Activated CD8-positive, alpha-beta T cell treated with anti-CD3 and anti-CD28 coated beads, Interleukin-2, amount 10 ng/mL, durations not matched to agents 7 days and 5 days (primary cell): ENCODE measurements around the gene TRAF2. TPM values are rescaled to one million over a fixed set of nuclear protein-coding genes. Genes with fewer than 3 reads are reported as not detected.
"Not testable (repeated sequence)": the region's sequence is repeated elsewhere in the genome, so short reads cannot be mapped to it uniquely, and the experiment has no call there.

Experiments used
- ATAC-seq: fragments of 150-1000 bp; cut with Tn5 transposase; one replicate; pipeline ENCODE4 v1.10.0; 2021; ENCODE audit warnings: moderate library complexity
- CTCF ChIA-PET: fragments of 350-600 bp; sonication (Branson Sonifier 250); formaldehyde crosslinking; loops from one replicate; lab custom pipeline; 2021; ENCODE audit warnings: antibody characterized with exemption; lab: Charles Lee
- POLR2A ChIA-PET: fragments of 350-600 bp; sonication (Branson Sonifier 250); formaldehyde crosslinking; loops from one replicate; lab custom pipeline; 2021; ENCODE audit warnings: antibody characterized with exemption; lab: Charles Lee
- DNase-seq: peaks from one replicate; pipeline ENCODE4 v3.0.0-alpha.2; 2020
- H3K27ac Mint-ChIP-seq: one replicate; pipeline ENCODE4 v1.8.0; 2021; ENCODE audit warnings: mild to moderate bottlenecking, mixed read lengths
- H3K27me3 Mint-ChIP-seq: one replicate; pipeline ENCODE4 v1.8.0; 2021; ENCODE audit warnings: low read depth, mixed read lengths
- H3K36me3 Mint-ChIP-seq: one replicate; pipeline ENCODE4 v1.8.0; 2021; ENCODE audit warnings: low read depth, mixed read lengths
- H3K4me1 Mint-ChIP-seq: one replicate; pipeline ENCODE4 v1.8.0; 2021; ENCODE audit warnings: low read depth, mixed read lengths
- H3K4me3 Mint-ChIP-seq: one replicate; pipeline ENCODE4 v1.8.0; 2021; ENCODE audit warnings: mild to moderate bottlenecking, mixed read lengths
- H3K9me3 Mint-ChIP-seq: one replicate; pipeline ENCODE4 v1.8.0; 2022; ENCODE audit warnings: mixed read lengths; ENCODE audit not compliant: insufficient read depth
- total RNA-seq, 2 experiments: library from RNA; stranded (reverse); gene quantifications; one replicate each; pipeline ENCODE4 v1.2.3, GENCODE V29; 2021

TRAF2 gene
- total RNA-seq, 2 experiments from 2014 or later: 48.5 to 57.2 TPM

DNA sequence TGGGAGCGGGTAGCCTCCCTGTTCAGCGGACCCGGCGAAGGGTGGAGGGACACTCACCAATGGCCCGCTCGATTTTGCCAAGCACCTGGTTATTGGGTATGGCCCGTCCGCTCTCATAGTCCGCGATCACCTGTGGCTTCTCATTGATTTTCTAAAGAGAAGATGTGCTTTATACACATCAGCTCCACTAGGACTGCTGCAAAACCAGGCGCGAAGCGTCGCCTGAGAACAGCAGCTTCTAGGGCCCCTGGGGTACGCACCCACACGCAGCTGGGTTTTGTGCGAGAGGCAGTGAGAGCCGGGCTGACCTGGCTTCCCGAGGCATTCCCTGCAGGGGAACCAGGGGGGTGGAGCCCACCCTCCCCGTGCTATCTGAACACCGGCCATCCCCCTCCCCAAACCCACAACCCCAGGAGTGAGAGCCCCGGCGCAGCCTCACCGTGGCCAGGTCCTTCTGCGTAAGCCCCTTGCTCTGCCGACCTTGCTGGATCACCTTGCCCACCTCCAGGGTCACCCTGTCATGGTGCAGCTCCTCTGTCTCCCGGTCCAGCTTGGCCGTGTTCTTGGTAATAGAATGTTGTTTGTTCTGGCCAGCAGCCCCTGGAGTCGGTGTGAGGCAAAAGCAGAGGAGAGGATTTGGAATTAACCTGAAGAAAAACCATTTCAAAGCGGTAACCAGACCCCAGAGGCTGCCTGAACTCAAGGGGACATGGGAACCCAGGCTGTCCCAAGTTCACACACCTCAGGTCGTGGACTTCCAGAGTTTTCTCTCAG is 23.3 kb upstream of the TRAF2 start:
- Mint-ChIP-seq H3K36me3 (peaks cover 19% of the 10 kb centered on the region), H3K27ac (no peak overlapping the region), H3K4me1 (peaks cover 19% of the 10 kb centered on the region), H3K27me3 (no peaks in the 10 kb centered on the region), H3K9me3 (no peaks in the 10 kb centered on the region), H3K4me3 (no peak overlapping the region)
- DNase-seq: no peak
- ChIA-PET CTCF (interaction anchor here (0.8 to 1.3 kb wide), 2 partner anchors 19 to 166 kb away, joined by 3 read pairs; no protein-coding TSS in a partner anchor), POLR2A (interaction anchor here (1.1 kb wide), 1 partner anchor 20 kb away, joined by 3 read pairs; no protein-coding TSS in a partner anchor)
- ATAC-seq: no peak

DNA sequence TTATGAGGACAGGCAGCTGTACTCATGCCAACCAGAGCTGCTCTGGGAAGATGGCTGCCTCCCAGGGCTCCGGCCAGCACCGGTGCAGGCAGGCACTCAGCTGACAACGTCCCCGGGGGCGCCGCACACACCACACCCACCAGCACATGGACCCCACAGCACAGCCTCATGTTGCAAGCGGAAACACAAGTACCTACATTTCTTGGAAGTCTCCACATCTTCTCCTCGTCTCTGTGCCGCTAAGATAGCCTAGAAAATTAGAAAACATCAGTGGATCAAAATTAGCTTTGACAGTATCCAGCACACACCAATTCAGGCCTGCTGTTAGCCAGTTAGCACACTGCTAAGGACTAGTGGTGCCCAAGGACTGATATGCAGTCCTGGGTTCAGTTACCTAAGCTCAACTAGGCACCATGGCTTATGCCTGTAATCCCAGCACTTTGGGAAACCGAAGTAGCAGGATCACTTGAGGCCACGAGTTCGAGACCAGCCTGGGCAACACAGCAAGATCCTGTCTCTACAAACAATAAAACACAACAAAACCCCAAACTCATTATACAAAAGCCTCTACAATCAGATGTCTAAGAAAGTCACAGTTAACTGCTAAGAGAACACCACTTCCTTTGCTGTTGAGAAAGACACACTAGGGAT is 22.6 kb upstream of the TRAF2 start:
- DNase-seq: no peak
- Mint-ChIP-seq H3K36me3 (peaks cover 19% of the 10 kb centered on the region), H3K27me3 (no peaks in the 10 kb centered on the region), H3K27ac (peak overlapping the region; percentile 49), H3K4me1 (peaks cover 19% of the 10 kb centered on the region), H3K9me3 (no peaks in the 10 kb centered on the region), H3K4me3 (no peak overlapping the region)
- CTCF ChIA-PET: interaction anchor here (0.8 to 1.3 kb wide), 2 partner anchors 20 to 166 kb away, joined by 3 read pairs; no protein-coding TSS in a partner anchor
- POLR2A ChIA-PET: interaction anchor here (0.6 kb wide), 1 partner anchor 198 kb away, joined by 3 read pairs; no protein-coding TSS in a partner anchor
- no peak for ATAC-seq

DNA sequence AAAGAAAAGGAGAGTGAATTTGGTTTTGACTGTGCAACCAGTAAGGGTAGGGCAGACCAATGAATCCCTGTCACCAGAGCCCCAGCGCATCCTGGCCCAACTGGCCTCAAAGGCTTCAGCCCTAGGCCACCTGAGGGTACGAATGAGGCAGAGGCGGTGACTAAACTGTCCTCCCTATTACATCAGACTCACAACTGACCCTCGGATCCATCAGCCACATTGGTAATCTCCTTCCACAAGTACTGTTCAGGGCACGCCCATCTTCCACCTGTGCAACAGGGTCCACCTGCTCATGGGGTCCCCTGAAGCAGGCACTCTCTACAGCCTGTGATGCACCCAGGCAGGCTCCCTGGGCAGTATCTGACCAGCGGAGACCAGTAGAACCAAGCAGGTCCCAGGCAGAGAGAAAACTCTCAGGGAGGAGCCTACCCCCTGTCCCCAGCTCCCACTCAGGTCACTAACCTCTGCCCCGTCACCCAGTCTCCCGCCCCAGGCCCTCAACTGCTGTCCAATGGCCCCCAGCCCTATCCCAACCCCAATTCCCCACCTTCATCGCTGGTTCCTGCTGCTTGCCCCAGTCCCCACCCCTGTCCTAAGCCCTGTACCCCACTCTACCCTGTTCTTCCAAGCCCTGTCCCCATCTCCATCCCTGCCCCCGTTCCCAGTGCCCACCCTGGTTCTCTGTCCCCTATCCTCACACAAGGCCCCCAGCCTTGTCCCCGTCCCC is 21.1 kb upstream of the TRAF2 start:
- ChIA-PET POLR2A (no interaction called here), CTCF (no interaction called here)
- H3K36me3 Mint-ChIP-seq: peaks cover 19% of the 10 kb centered on the region
- no peaks in the 10 kb centered on the region for H3K9me3 Mint-ChIP-seq
- no peaks in the 10 kb centered on the region for H3K27me3 Mint-ChIP-seq
- DNase-seq (no peak), ATAC-seq (no peak)
- peak overlapping the region; percentile 90 for H3K27ac Mint-ChIP-seq
- peaks cover 19% of the 10 kb centered on the region for H3K4me1 Mint-ChIP-seq
- H3K4me3 Mint-ChIP-seq: peak overlapping the region; percentile 87

DNA sequence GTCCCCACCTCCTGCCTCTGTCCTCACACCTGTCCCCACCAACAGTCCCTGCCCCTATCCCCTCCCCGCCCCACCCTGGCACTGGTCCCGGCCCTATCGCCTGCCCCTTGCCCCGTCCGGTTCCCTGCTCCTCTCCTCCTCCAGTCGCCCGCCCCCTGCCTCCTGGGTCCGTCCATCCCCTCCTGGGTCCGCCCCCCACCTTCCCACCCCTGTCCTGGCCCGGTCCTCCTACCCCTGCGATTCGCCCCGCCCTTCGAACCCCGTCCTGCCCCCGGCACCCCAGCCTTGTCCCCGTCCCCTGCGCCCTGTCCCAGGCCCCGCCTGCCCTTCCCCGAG is 20.6 kb upstream of the TRAF2 start:
- H3K9me3 Mint-ChIP-seq: no peaks in the 10 kb centered on the region
- no peaks in the 10 kb centered on the region for H3K27me3 Mint-ChIP-seq
- ATAC-seq (peak; percentile 24), DNase-seq (no peak)
- POLR2A ChIA-PET: interaction anchor here (1.0 kb wide), 1 partner anchor 9 kb away, joined by 4 read pairs; no protein-coding TSS in a partner anchor
- H3K36me3 Mint-ChIP-seq: peaks cover 19% of the 10 kb centered on the region
- H3K27ac Mint-ChIP-seq: peak overlapping the region; percentile 90
- peak overlapping the region; percentile 87 for H3K4me3 Mint-ChIP-seq
- H3K4me1 Mint-ChIP-seq: peaks cover 19% of the 10 kb centered on the region
- CTCF ChIA-PET: no interaction called here

DNA sequence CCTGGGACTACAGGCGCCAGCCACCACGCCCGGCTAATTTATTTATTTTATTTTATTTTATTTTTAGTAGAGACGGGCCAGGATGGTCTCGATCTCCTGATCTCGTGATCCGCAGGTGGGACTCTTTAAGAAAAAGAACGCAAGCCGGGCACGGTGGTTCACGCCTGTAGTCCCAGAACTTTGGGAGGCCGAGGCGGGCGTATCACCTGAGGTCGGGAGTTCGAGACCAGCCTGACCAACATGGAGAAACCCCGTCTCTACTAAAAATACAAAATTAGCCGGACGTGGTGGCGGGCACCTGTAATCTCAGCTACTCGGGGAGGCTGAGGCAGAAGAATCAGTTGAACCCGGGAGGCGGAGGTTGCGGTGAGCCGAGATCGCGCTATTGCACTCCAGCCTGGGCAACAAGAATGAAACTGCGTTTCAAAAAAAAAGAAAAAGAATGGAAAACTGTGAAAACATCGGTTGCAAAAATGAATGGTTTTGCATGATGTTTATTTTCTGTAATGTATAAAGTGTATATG is 19.4 kb upstream of the TRAF2 start:
- DNase-seq, POLR2A ChIA-PET, H3K27ac Mint-ChIP-seq, ATAC-seq, H3K27me3 Mint-ChIP-seq, H3K9me3 Mint-ChIP-seq: not testable (repeated sequence)
- CTCF ChIA-PET: interaction anchor here (1.1 kb wide), 1 partner anchor 15 kb away, joined by 3 read pairs; no protein-coding TSS in a partner anchor
- H3K4me1 Mint-ChIP-seq: peaks cover 19% of the 10 kb centered on the region
- H3K4me3 Mint-ChIP-seq: peak overlapping the region; percentile 73
- H3K36me3 Mint-ChIP-seq: peaks cover 19% of the 10 kb centered on the region

DNA sequence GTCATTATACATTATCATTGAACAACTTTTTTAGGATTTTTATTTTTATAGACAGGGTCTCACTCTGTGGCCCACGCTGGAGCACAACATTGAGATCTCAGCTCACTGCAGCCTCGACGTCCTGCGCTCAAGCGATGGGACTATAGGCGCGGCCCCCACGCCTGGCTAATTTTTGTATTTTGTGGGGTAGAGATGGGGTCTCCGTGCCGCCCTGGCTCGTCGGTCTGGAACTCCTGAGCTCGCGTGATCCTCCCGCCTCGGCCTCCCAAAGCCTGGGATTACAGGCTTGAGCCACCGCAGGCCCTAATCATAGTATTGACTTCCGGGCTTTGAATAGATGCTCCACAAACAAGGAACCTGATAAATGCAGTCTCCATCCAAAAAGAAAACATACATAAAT is 18.8 kb upstream of the TRAF2 start:
- DNase-seq (no peak), ATAC-seq (no peak)
- Mint-ChIP-seq H3K4me3 (peak overlapping the region; percentile 73), H3K4me1 (peaks cover 19% of the 10 kb centered on the region), H3K9me3 (peaks cover 4% of the 10 kb centered on the region), H3K27me3 (no peaks in the 10 kb centered on the region), H3K36me3 (peaks cover 16% of the 10 kb centered on the region), H3K27ac (peak overlapping the region; percentile 5)
- ChIA-PET POLR2A (no interaction called here), CTCF (no interaction called here)

DNA sequence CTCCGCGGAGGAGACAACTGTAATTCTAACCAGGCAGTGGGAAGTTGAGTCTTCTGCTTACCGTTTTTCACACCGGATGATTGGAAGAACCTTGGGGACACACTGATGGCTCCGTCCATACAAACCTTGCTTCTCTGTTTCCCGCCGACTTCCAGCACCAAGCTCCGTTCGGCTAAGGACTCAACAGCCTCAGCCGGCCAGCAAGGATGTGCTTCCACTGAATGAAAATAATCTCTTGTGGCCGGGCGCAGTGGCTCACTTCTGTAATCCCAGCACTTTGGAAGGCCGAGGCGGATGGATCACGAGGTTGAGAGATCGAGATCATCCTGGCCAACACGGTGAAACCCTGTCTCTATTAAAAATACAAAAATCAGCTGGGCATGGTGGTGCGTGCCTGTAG is 18.4 kb upstream of the TRAF2 start:
- no peak for ATAC-seq
- Mint-ChIP-seq H3K27ac (peak overlapping the region; percentile 5), H3K27me3 (no peaks in the 10 kb centered on the region), H3K36me3 (peaks cover 14% of the 10 kb centered on the region), H3K4me1 (peaks cover 19% of the 10 kb centered on the region), H3K9me3 (peaks cover 7% of the 10 kb centered on the region), H3K4me3 (peak overlapping the region; percentile 73)
- ChIA-PET POLR2A (no interaction called here), CTCF (no interaction called here)
- DNase-seq: no peak

DNA sequence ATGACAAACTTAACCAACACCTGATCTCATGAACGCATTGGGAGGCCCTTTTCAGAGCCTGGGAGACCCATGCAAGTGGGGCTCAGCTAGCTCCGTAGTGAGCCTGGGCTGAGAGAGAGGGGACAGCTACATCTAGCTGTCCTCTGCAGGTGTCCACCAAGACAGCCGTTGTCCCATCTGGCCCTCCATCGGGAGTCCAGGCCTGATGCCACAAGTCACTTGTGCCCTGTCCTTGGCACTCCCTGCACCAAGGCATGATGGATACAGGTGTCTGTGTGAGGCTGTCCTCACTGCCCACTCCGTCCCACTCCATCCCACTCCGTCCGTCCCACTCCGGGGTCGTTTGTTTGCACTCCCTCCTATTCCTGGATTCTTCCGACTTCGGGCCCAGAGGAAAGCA is 17.7 kb upstream of the TRAF2 start:
- no peak for ATAC-seq
- Mint-ChIP-seq H3K4me3 (no peak overlapping the region), H3K4me1 (peaks cover 19% of the 10 kb centered on the region), H3K36me3 (peaks cover 7% of the 10 kb centered on the region), H3K9me3 (peaks cover 11% of the 10 kb centered on the region), H3K27ac (no peak overlapping the region), H3K27me3 (no peaks in the 10 kb centered on the region)
- CTCF ChIA-PET: interaction anchor here (1.0 kb wide), 1 partner anchor 16 kb away, joined by 3 read pairs; no protein-coding TSS in a partner anchor
- no peak for DNase-seq
- POLR2A ChIA-PET: no interaction called here

DNA sequence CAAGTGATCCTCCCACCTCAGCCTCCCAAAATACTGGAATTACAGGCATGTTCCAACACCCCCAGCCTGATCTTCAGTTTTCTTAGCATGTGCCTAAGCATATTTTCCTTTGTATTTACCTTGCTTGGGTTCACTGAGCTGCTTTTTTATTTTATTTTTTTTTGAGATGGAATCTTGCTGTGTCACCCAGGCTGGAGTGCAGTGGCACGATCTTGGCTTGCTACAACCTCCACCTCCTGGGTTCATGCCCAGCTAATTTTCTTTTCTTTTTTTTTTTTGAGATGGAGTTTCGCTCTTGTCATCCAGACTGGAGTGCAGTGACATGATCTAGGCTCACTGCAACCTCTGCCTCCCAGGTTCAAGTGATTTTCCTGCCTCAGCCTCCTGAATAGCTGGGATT is 16.7 kb upstream of the TRAF2 start:
- not testable (repeated sequence) for ATAC-seq, DNase-seq, H3K27ac Mint-ChIP-seq, H3K36me3 Mint-ChIP-seq, H3K4me3 Mint-ChIP-seq, H3K27me3 Mint-ChIP-seq
- Mint-ChIP-seq H3K9me3 (peaks cover 11% of the 10 kb centered on the region), H3K4me1 (peaks cover 11% of the 10 kb centered on the region)
- POLR2A ChIA-PET: interaction anchor here (1.8 kb wide), 1 partner anchor 12 kb away, joined by 6 read pairs; no protein-coding TSS in a partner anchor
- CTCF ChIA-PET: interaction anchor here (1.0 to 1.9 kb wide), 2 partner anchors 12 to 159 kb away, joined by 3 to 6 read pairs; partner anchors contain the start of gene ABCA2

DNA sequence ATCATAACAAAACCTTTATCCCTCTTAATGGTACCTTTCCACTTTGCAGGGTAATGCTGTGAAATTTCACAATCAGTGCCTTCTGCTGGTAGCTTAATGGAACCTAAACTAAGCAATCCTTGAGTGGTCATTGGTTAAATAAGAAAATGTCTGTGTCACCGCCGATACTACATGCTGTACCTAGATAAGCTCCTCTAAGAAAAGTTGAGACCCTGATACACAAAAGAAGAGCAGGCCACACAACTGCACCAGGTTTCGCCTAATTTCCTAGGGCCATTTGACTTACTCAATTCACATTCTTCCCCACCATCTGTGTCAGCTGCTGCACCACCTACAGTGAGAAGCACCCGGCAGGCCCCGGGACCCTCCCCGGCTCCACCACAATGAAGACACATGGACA is 11.2 kb upstream of the TRAF2 start:
- CTCF ChIA-PET: interaction anchor here (0.8 to 1.0 kb wide), 2 partner anchors 13 to 33 kb away, joined by 4 read pairs; partner anchors contain the start of gene AJM1
- Mint-ChIP-seq H3K36me3 (no peaks in the 10 kb centered on the region), H3K4me1 (peaks cover 6% of the 10 kb centered on the region), H3K27me3 (no peaks in the 10 kb centered on the region), H3K9me3 (peaks cover 11% of the 10 kb centered on the region), H3K27ac (no peak overlapping the region), H3K4me3 (no peak overlapping the region)
- POLR2A ChIA-PET: interaction anchor here (0.6 to 0.9 kb wide), 2 partner anchors 27 to 55 kb away, joined by 3 to 4 read pairs; no protein-coding TSS in a partner anchor
- ATAC-seq: no peak
- DNase-seq: no peak

DNA sequence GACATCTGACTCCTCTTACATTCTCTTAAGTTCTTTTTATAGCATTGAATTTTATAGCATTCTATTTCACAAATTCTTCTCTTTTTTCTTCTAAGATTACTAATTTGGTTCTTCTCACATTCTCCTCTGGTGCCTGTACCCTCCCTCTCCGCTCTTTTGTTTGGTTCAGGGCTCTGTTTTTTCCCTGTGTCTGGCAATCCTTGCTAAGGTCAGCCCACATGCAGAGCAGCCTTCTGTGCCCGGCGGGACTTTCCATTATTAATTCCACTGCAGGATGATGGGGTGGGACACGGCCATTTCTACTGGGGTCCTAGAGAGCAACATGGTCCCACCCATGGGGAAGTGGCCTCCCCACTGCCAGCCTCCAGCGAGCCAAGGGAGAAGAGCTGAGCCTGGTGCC is 9.8 kb upstream of the TRAF2 start:
- Mint-ChIP-seq H3K27ac (no peak overlapping the region), H3K36me3 (no peaks in the 10 kb centered on the region), H3K27me3 (no peaks in the 10 kb centered on the region), H3K4me1 (peaks cover 16% of the 10 kb centered on the region), H3K4me3 (no peak overlapping the region), H3K9me3 (peaks cover 9% of the 10 kb centered on the region)
- CTCF ChIA-PET: no interaction called here
- ATAC-seq (no peak), DNase-seq (no peak)
- POLR2A ChIA-PET: no interaction called here
